GM18873 (cell line): ENCODE measurements around the gene BCL2L2.

ENCODE experiments used
- ATAC-seq: cut with Tn5 transposase; IDR thresholded peaks from one replicate; pipeline ENCODE4 v1.9.1; 2021; ENCODE audit warnings: mild to moderate bottlenecking, moderate library complexity, moderate number of reproducible peaks; ENCODE audit not compliant: unreplicated experiment, low FRiP score

Gene BCL2L2

DNA sequence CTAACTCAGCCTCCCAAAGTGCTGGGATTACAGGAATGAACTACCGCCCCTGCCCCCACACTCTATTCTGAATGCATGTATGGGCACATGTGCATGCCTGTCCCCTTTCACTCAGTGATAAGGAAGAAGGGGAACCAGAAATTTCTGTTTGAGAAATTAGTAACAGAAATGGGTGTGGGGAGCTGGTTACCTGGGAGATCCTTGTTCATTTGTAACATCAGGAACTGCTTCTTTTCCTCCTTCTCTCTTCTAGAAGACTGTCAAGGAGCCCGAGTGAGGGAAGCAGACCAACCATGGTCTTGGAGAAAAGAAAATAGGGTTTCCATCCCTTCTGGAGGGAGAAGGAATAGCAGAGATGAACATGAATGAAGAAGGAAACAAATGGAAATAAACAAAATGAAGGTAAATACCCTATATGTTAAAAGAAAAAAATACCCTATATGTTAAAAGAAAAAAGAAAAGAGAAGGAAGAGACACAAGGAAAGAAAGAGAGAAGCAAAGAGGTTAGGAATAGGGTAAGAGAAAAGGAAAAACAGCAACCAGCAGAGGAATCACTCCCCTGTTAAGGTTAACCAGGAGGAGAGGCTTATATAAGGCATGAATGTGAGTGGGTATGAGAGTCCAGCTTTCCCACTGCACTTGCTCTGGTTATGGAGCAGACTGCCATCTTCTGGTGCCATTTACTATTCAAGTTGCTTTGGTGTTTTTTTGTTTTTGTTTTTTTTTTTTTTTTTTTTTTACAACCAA is 7.2 kb upstream of the BCL2L2 start:
- ATAC-seq: no peak

DNA sequence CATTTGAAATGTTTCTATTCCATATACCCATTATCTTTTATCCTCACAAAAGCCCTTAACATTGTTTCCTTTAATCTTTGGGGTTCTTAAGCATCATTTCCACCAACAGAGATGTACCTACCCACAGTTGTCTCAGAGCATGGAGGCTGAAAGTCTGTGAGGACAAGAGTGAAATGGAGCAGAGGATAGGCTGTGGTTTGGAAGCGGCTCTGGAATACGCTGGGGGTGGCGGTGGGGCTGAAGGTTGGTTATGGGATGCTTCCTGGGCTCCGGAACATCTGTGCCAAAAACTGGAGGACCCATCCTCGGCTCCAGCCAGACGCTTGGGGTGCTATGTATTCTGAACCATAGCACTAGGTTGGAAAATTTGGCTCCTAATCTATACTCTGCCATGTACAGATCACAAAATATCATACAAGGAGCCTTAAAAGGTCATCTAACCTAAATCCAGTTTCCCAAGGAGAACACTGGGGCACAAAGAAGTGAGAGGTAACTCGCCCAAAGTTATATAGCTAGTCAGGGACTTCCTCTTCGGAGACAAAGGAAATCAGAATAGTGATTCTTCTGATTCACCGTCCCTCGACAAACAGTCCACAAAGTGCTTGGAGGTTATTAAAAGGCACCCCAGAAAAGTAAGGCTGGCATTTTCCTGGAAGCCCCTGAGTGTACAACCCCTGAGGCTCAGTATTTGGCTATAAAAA is 6.5 kb upstream of the BCL2L2 start:
- no peak for ATAC-seq

DNA sequence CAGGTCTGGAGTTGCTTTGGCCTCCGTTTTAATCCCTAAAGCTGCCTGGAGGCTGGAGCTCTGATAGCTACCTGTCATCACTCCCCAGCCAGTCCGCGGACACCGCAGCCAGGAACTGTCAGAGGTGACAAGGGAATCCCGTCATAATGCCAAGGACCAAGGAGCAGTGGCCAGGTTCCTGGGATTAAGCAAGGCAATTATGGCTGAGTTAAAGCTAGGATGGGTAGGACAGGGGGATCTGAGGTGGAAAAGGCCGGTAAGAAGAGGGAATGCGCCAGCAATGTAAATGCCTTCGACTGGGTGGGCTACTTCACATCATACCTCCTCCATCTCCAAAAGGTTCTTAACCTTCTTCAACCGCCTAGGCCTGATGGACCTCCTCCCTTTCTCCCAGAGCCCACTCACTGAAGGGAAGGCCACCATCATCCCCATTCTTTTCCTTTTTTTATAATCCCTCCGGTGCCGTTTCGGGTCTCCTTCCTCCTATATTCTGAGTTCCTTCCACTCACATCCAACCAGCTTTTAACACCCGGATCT is 5.9 kb upstream of the BCL2L2 start:
- ATAC-seq: no peak

- peak; percentile 65 for ATAC-seq
Observed at GRCh38 chr14:23301288-23301968, 5.2 kb upstream of the BCL2L2 start.

GRCh38 chr14:23301969-23302289 is 4.7 kb upstream of the BCL2L2 start:
- ATAC-seq: peak; percentile 14

GRCh38 chr14:23302290-23303225 is 4.1 kb upstream of the BCL2L2 start, which contains the start of gene PPP1R3E:
TSS of gene PPP1R3E (minus strand) at chr14:23302859. CDS start at chr14:23302576, 283 bp downstream.
- peak; percentile 24 for ATAC-seq

- ATAC-seq: no peak
Observed at GRCh38 chr14:23307146-23307530, 505 bp downstream of the BCL2L2 start.

- ATAC-seq: no peak
Observed at GRCh38 chr14:23307687-23308644, 1.3 kb downstream of the BCL2L2 start.

DNA sequence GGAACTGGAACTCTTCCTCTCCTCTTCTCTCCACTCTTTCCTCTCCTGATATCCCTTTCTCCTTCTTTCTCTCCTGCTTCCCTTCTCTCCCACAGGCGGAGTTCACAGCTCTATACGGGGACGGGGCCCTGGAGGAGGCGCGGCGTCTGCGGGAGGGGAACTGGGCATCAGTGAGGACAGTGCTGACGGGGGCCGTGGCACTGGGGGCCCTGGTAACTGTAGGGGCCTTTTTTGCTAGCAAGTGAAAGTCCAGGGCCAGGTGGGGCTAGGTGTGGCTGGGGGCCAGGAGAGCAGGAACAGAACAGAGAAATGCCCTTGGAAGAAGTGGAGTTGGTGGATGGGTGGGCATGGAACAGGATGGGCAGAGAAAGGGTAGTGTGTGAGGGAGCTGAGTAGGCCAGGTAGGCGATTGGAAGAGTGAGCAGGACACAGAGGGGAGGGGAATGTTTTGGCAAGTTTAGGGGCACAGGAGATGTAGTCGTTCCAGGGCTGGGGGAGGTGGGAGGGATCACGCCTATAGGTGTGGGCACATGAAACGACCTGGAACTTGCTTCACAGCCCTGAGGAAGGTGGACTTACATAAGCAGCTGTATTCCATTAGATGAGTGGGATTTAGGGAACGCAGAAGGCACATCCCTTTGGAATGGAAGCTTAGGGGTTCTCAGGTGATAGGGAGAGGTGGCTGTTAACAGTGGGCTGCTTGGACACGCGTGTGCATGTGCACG is 2.2 kb downstream of the BCL2L2 start:
- ATAC-seq: no peak

- no peak for ATAC-seq
Observed at GRCh38 chr14:23310546-23310945, 3.9 kb downstream of the BCL2L2 start.

GRCh38 chr14:23316300-23316699 is 9.7 kb downstream of the BCL2L2 start:
- no peak for ATAC-seq

GRCh38 chr14:23319746-23320583 is 13.3 kb downstream of the BCL2L2 start:
- no peak for ATAC-seq

DNA sequence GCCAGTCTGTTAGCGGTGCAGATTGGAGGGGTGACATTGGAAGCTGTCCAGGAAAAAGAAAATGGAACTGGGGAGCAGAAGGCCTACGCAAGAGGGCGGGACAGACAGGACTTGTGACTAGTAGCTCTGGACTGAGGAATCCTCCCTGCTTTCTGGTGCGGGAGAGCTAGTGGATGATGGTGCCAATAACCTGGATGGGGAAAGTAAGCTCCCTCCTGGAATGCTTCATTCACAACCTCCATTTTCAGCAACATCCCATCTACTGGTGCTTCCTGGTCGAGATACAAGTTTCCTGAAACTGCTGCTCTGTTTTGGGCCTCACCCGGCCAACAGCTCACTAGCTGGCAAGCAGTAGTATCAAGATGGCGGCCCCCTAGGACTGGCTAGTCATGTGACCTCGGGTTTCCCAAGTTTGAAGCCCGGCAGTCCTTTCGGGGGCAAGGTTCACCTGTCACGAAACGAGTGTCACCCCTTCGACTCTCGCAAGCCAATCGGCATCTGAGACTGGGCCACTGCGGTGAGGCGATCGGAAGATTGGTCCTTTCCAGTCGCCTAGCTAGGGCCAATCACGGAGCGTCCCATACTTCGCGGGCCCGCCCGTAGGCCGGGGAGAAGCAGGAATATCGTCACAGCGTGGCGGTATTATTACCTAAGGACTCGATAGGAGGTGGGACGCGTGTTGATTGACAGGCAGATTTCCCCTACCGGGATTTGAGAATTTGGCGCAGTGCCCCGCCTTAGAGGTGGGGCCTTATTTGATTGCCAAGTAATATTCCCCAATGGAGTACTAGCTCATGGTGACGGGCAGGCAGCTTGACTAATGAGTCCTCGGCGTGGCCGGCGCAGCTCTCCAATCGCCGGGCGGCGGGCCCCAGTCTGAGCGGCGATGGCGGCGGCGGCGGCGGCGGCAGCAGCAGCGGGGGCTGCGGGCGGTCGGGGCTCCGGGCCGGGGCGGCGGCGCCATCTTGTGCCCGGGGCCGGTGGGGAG is 14.2 kb downstream of the BCL2L2 start, which contains the start of gene PABPN1:
Gene PABPN1, plus strand, starts transcription at position 874 of the 988 bp plus-strand sequence. Its CDS starts 13 bp downstream, at position 887.
- peak; percentile 94 for ATAC-seq

- no peak for ATAC-seq
Observed at GRCh38 chr14:23321572-23322547, 15.2 kb downstream of the BCL2L2 start.
